B cell (primary cell): ENCODE results near the gene NDUFV2.
"Not testable (repeated sequence)": the region's sequence is repeated elsewhere in the genome, so short reads cannot be mapped to it uniquely, and the experiment has no call there.

Source experiments
- EZH2 ChIP-seq: IDR thresholded peaks from 2 replicates; pipeline ENCODE4 v1.6.1; 2012; ENCODE audit warnings: borderline replicate concordance, low read depth, mild to moderate bottlenecking, moderate library complexity, low read length; ENCODE audit not compliant: insufficient read depth, poor library complexity, severe bottlenecking
- TF ChIP-seq, protein P1 (sequence below): fragments of 200-600 bp; IDR thresholded peaks from one replicate; pipeline ENCODE4 v1.8.0; 2022; ENCODE audit warnings: antibody characterized with exemption, mild to moderate bottlenecking

DNA sequence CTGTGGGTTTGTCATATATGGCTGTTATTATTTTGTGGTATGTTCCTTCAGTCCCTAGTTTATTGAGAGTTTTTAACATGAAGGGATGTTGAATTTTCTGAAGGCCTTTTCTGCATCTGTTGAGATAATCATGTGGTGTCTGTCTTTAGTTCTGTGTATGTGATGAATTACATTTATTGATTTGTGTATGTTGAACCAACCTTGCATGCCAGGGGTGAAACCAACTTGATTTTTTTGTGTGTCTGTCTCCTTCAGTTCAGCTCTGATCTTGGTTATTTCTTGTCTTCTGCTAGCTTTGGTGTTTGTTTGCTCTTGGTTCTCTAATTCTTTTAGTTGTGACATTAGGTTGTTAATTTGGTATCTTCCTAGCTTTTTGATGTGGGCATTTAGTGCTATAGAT is 61.6 kb downstream of the NDUFV2 start:
- TF ChIP-seq, protein P1, sequence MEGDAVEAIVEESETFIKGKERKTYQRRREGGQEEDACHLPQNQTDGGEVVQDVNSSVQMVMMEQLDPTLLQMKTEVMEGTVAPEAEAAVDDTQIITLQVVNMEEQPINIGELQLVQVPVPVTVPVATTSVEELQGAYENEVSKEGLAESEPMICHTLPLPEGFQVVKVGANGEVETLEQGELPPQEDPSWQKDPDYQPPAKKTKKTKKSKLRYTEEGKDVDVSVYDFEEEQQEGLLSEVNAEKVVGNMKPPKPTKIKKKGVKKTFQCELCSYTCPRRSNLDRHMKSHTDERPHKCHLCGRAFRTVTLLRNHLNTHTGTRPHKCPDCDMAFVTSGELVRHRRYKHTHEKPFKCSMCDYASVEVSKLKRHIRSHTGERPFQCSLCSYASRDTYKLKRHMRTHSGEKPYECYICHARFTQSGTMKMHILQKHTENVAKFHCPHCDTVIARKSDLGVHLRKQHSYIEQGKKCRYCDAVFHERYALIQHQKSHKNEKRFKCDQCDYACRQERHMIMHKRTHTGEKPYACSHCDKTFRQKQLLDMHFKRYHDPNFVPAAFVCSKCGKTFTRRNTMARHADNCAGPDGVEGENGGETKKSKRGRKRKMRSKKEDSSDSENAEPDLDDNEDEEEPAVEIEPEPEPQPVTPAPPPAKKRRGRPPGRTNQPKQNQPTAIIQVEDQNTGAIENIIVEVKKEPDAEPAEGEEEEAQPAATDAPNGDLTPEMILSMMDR = not testable (repeated sequence)
- not testable (repeated sequence) for TF ChIP-seq EZH2
